K562 (cell line): ENCODE results near the gene ARHGAP22. TPM values are rescaled to one million over a fixed set of nuclear protein-coding genes. Genes with fewer than 3 reads are reported as not detected.

Source experiments
- ATAC-seq: fragments of 200-7000 bp; cut with Tn5 transposase; 3 replicates; pipeline ENCODE4 v1.9.1; 2020; ENCODE audit warnings: moderate library complexity
- BruUV-seq: library from RNA; stranded (reverse); fragments of 400-500 nt; replicated peaks from 2 replicates; lab custom pipeline; 2021; lab: Mats Ljungman, UMichigan
- CTCF ChIA-PET: fragments of 300-600 bp; formaldehyde crosslinking; extraction: SDS; loops from one replicate; lab custom pipeline; 2021; ENCODE audit warnings: low intra/inter-chr PET ratio; lab: Yijun Ruan, JAX
- POLR2A ChIA-PET: fragments of 300-600, 350-650 bp; sonication (Branson Sonifier 250); formaldehyde crosslinking; extraction: SDS; loops from one replicate; lab custom pipeline; 2021; ENCODE audit warnings: antibody characterized with exemption, inconsistent platforms; lab: Yijun Ruan, JAX
- DNase-seq, 4 experiments: peaks; one replicate each; pipeline versions ENCODE4 v3.0.0 to v3.0.0-alpha.2; 2011 to 2018; ENCODE audit warnings: low spot score in 3 of 4, mixed read lengths in 3 of 4; ENCODE audit errors: extremely low read depth in 1 of 4
- FAIRE-seq: peaks from 2 replicates; lab custom pipeline; 2011; peaks lifted over from hg19 to GRCh38; lab: Jason Lieb, UNC
- H2AFZ ChIP-seq: 2 replicates; pipeline ENCODE4 v1.6.0; 2011; ENCODE audit warnings: low read depth, low read length, control low read depth, inconsistent platforms
- H3K27ac ChIP-seq: fragments of 200-600 bp; 3 replicates; pipeline ENCODE4 v1.8.0; 2011; ENCODE audit warnings: low read depth, mild to moderate bottlenecking, control low read depth, inconsistent platforms, low read length, moderate library complexity, mixed read lengths; ENCODE audit errors: extremely low read depth
- H3K27me3 ChIP-seq, 2 experiments: fragments of 300-600 bp in 1 of 2; 2 replicates in 1 of 2; 3 replicates in 1 of 2; pipeline versions ENCODE4 v1.6.0 to v1.8.0; 2011; ENCODE audit warnings: inconsistent platforms in 2 of 2, low read length in 2 of 2, mild to moderate bottlenecking in 1 of 2, mixed read lengths in 1 of 2, moderate library complexity in 1 of 2; ENCODE audit not compliant: control insufficient read depth in 2 of 2, insufficient read depth in 2 of 2
- H3K36me3 ChIP-seq: fragments of 300-600 bp; 3 replicates; pipeline ENCODE4 v1.8.0; 2011; ENCODE audit warnings: mild to moderate bottlenecking, low read length, inconsistent platforms; ENCODE audit not compliant: control insufficient read depth, insufficient read depth
- H3K4me1 ChIP-seq, 2 experiments: fragments of 200-600 bp in 1 of 2; replicated peaks in 1 of 2; 2 replicates in 1 of 2; 3 replicates in 1 of 2; pipeline versions ENCODE4 v1.5.1 to v1.8.0; 2011; ENCODE audit warnings: inconsistent platforms in 2 of 2, low read length in 2 of 2, mild to moderate bottlenecking in 1 of 2, mixed read lengths in 1 of 2, moderate library complexity in 1 of 2; ENCODE audit not compliant: control insufficient read depth in 2 of 2, insufficient read depth in 2 of 2
- H3K4me2 ChIP-seq: 2 replicates; pipeline ENCODE4 v1.6.1; 2011; ENCODE audit warnings: low read length, control low read depth, inconsistent platforms, mixed read lengths; ENCODE audit not compliant: insufficient read depth
- H3K4me3 ChIP-seq: fragments of 200-600 bp; sonication (generic), shearing (Covaris generic); 2 replicates; pipeline ENCODE4 v1.5.1; 2016; ENCODE audit warnings: control low read depth, inconsistent platforms
- H3K79me2 ChIP-seq: fragments of 200-600 bp; 3 replicates; pipeline ENCODE4 v1.8.0; 2011; ENCODE audit warnings: low read length, inconsistent platforms; ENCODE audit not compliant: control insufficient read depth, insufficient read depth
- H3K9ac ChIP-seq, 2 experiments: 2 replicates each; pipeline versions ENCODE4 v1.6.0 to v1.6.1; 2011; ENCODE audit warnings: low read depth in 2 of 2, low read length in 2 of 2, control low read depth in 1 of 2, inconsistent platforms in 1 of 2, mild to moderate bottlenecking in 1 of 2, mixed read lengths in 1 of 2; ENCODE audit not compliant: insufficient read depth in 1 of 2
- H3K9me1 ChIP-seq: one replicate; pipeline ENCODE4 v1.6.0; 2011; ENCODE audit warnings: inconsistent platforms, mild to moderate bottlenecking, low read length, moderate library complexity; ENCODE audit not compliant: control insufficient read depth, insufficient read depth
- H3K9me3 ChIP-seq: replicated peaks from 2 replicates; pipeline ENCODE4 v1.5.1; 2011; ENCODE audit warnings: low read depth, low read length, inconsistent platforms; ENCODE audit not compliant: control insufficient read depth, insufficient read depth
- H4K20me1 ChIP-seq: replicated peaks from 2 replicates; pipeline ENCODE4 v1.6.1; 2011; ENCODE audit warnings: low read length, inconsistent platforms, mixed read lengths; ENCODE audit not compliant: control insufficient read depth, insufficient read depth
- ZNF699 ChIP-seq: fragments of 250-450 bp; sonication (Bioruptor Pico); IDR thresholded peaks from 2 replicates; pipeline ENCODE4 v1.8.0; 2021; ENCODE audit warnings: mild to moderate bottlenecking, moderate library complexity; ENCODE audit not compliant: insufficient replicate concordance
- WGBS: fragments of 100-300 bp; shearing (Covaris generic); methylation state at CpG from one replicate; pipeline ENCODE4 v1.1.6; 2016; ENCODE audit warnings: low coverage, mixed read lengths; ENCODE audit not compliant: insufficient coverage; ENCODE audit errors: missing lambda C conversion rate; 5-methylcytosine and 5-hydroxymethylcytosine counted together
- in situ Hi-C: fragments of 300-500 bp; cut with MboI; formaldehyde crosslinking; loops from 4 replicates; pipeline ENCODE4 v1.15.0; 2018; ENCODE audit warnings: inconsistent platforms, mixed read lengths
- intact Hi-C: fragments of 100-400 bp; cut with micrococcal nuclease; formaldehyde crosslinking; loops from 2 replicates; pipeline ENCODE4 v1.14.2; 2022
- polyA plus RNA-seq, 8 experiments: library from polyadenylated mRNA; depleted of rRNA in 4 of 8; stranded (reverse) in 5 of 8; unstranded in 3 of 8; fragments of >200 nt; fragmentation: Nextera tagmentation in 2 of 8; fragmentation: Illumina TruSeq in 1 of 8; extraction: Ambion mirVana in 2 of 8; extraction: Trizol in 1 of 8; gene quantifications; 2 replicates each; pipeline versions ENCODE4 v1.2.1 to v1.2.3, GENCODE V29; 2011 to 2014; ENCODE audit warnings: inconsistent platforms in 1 of 8, missing spikeins in 1 of 8
- total RNA-seq, 7 experiments: library from RNA; depleted of rRNA in 6 of 7; stranded (reverse); fragments of >200 nt in 6 of 7; fragmentation: Illumina TruSeq in 2 of 7; extraction: Trizol in 2 of 7; gene quantifications; 2 replicates each; pipeline versions ENCODE4 v1.2.1 to v1.2.3, GENCODE V29; 2011 to 2021; ENCODE audit warnings: low replicate concordance in 1 of 7
- TF ChIP-seq, protein P1 (sequence below): sonication (generic); formaldehyde crosslinking; IDR thresholded peaks from 2 replicates; pipeline ENCODE4 v1.8.0; 2022; ENCODE audit warnings: missing genetic modification reagents, mild to moderate bottlenecking, moderate library complexity, borderline replicate concordance

Gene ARHGAP22
- total and polyA plus RNA-seq, 9 of the 15 experiments (the other 6 are each of a cell fraction or from before 2014, with no cell fraction given), result 1.3 to 28.1 (median 12.7) TPM

DNA sequence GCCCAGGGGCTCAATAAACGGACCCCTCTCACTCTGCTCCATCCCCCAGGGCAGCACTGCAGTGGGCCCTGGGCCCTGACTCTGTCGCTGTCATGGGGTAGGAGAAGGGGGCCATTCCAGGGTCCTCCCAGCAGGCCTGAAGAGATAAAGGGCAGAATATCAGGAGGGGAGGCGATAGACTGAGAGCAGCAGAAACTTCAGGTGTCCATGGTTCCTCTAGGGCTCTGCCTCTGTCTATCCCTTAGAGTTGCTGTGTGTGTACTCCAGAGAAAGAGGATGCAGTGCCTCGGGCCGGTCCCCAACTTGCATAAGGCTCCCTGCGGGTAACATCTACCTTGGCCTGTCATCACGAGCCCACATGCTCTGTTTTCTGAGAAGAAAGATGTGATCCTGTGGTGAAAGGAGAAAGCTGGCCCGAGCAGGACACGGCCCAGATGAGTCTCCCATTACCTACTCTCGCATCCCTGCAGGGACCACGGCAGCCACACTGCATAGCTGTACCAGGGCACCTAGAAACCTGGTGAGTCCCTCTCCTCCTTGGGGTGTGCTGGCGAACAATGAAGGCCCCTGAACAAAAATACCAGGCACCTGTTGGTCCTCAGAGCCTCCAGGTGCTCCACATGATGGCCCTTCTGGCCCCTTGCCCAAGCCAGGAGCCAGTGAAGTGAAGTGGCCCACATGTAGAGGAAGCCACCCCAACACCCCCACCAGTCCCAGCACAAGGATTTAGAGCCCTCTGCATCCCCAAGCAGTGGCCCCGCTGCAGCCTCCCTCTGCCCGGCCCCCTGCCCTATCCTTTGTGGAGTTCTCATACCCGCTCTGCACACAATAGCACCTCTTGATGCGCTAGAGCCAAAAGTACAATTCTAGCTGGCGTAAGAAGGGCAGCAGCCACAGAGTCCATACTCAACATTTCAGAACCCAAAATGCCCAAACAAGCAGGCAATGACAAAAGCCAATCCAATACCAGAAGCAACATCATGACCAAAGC lies 106.8 kb downstream of the ARHGAP22 start:
- DNase-seq (no peak), ATAC-seq (no peak; the same call in 2 of the 3 replicates), FAIRE-seq (no peak)
- Histone ChIP-seq H4K20me1 (no peaks in the 10 kb centered on the region), H3K4me2 (no peak overlapping the region), H2AFZ (no peak overlapping the region; the same call in 1 of the 2 replicates), H3K4me3 (no peak overlapping the region), H3K4me1 (peaks cover 38 to 44% of the 10 kb centered on the region in 2 experiments), H3K9me3 (no peaks in the 10 kb centered on the region), H3K27me3 (no peaks in the 10 kb centered on the region), H3K27ac (peak overlapping the region; percentile 15; the same call in 1 of the 3 replicates), H3K79me2 (peaks cover 71% of the 10 kb centered on the region), H3K9me1 (no peaks in the 10 kb centered on the region), H3K9ac (peak overlapping the region in 1 of 2 experiments; percentile 71; a peak in 2 of 4 replicates), H3K36me3 (peaks cover 28% of the 10 kb centered on the region; the same call in 1 of the 3 replicates)
- ChIA-PET POLR2A (interaction anchor here (1.2 kb wide), 1 partner anchor 35 kb away, joined by 3 read pairs; no protein-coding TSS in a partner anchor), CTCF (interaction anchor here (0.5 kb wide), 1 partner anchor 142 kb away, joined by 3 read pairs; no protein-coding TSS in a partner anchor)
- intact Hi-C loops (no loop called here), in situ Hi-C loops (no loop called here)
- TF ChIP-seq, protein P1, sequence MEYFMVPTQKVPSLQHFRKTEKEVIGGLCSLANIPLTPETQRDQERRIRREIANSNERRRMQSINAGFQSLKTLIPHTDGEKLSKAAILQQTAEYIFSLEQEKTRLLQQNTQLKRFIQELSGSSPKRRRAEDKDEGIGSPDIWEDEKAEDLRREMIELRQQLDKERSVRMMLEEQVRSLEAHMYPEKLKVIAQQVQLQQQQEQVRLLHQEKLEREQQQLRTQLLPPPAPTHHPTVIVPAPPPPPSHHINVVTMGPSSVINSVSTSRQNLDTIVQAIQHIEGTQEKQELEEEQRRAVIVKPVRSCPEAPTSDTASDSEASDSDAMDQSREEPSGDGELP, result 0 out of 2 replicates have a peak, but pooled peaks have one; percentile 14
- no peak for TF ChIP-seq ZNF699 (CRISPR knock-in tag)
- 78% methylated on average over 15 of the region's 17 CpGs for WGBS
- no TSS peak for BruUV-seq
